Thyroid gland (tissue), 4 donors: ENCODE results near the gene SUPT3H. TPM values are rescaled to one million over a fixed set of nuclear protein-coding genes. Genes with fewer than 3 reads are reported as not detected.
"Not testable (repeated sequence)": the region's sequence is repeated elsewhere in the genome, so short reads cannot be mapped to it uniquely, and the experiment has no call there.

Source experiments
- DNase-seq, 2 donors: peaks; one replicate each; pipeline ENCODE4 v3.0.0-alpha.2; 2019
- H3K27ac ChIP-seq, 3 donors: fragments of 200-600 bp; sonication (generic); 1 replicate in 2 of 3; 2 replicates in 1 of 3; pipeline ENCODE4 v1.5.1; 2016 to 2019; ENCODE audit warnings: mild to moderate bottlenecking in 1 of 3, moderate library complexity in 1 of 3
- H3K27me3 ChIP-seq: fragments of 200-600 bp; sonication (generic); one replicate; pipeline ENCODE4 v1.5.1; 2019
- H3K36me3 ChIP-seq, 2 donors: fragments of 200-600 bp; sonication (generic); one replicate each; pipeline ENCODE4 v1.5.1; 2016 to 2019
- H3K4me1 ChIP-seq, 2 donors: fragments of 200-600 bp; sonication (generic); one replicate each; pipeline ENCODE4 v1.5.1; 2017 to 2019
- H3K4me3 ChIP-seq, 3 donors: fragments of 200-600 bp; sonication (generic); replicated peaks in 1 of 3; 1 replicate in 2 of 3; 2 replicates in 1 of 3; pipeline ENCODE4 v1.5.1; 2016; ENCODE audit warnings: mild to moderate bottlenecking in 1 of 3
- H3K9me3 ChIP-seq: fragments of 200-600 bp; sonication (generic); one replicate; pipeline ENCODE4 v1.5.1; 2017
- POLR2A ChIP-seq, 2 donors: fragments of 450-650 bp; IDR thresholded peaks; one replicate each; pipeline ENCODE4 v1.6.1; 2017; ENCODE audit warnings: antibody characterized with exemption in 2 of 2, mild to moderate bottlenecking in 2 of 2, moderate library complexity in 1 of 2
- WGBS, 2 donors: methylation state at CpG; one replicate each; pipeline ENCODE4 v1.1.5; 2017; 5-methylcytosine and 5-hydroxymethylcytosine counted together
- intact Hi-C: fragments of 100-400 bp; cut with DNase I; formaldehyde crosslinking; loops from one replicate; pipeline ENCODE4 v1.15.1; 2023
- total RNA-seq, 4 donors: library from RNA; depleted of rRNA; stranded (reverse); fragments of >200 nt; gene quantifications; one replicate each; pipeline ENCODE4 v1.2.3, GENCODE V29; 2016
- TF ChIP-seq, protein P1 (sequence below), 6 experiments: fragments of 200-600 bp in 3 of 6; fragments of 450-650 bp in 3 of 6; sonication (generic) in 3 of 6; IDR thresholded peaks; one replicate each; pipeline ENCODE4 v1.5.1; 2016 to 2019; ENCODE audit warnings: antibody characterized with exemption in 6 of 6, mild to moderate bottlenecking in 2 of 6, inconsistent platforms in 1 of 6, moderate library complexity in 1 of 6

Gene SUPT3H
- total RNA-seq, 4 donors from 2014 or later, result 9.8 to 21.6 (median 11.1) TPM

DNA sequence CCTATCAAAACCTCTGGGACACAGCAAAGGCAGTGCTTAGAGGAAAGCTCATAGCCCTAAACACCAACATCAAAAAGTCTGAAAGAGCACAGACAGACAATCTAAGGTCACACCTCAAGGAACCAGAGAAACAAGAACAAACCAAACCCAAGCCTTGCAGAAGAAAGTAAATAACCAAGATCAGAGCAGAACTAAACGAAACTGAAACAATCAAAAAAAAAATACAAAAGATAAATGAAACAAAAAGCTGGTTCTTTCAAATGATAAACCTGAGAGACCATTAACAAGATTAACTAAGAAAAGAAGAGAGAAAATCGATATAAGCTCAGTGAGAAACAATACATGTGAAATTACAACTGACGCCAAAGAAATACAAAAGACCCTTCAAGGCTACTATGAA, 84.4 kb downstream of the SUPT3H start:
- no peaks in the 10 kb centered on the region for H3K36me3 ChIP-seq
- no peak overlapping the region for H3K4me3 ChIP-seq
- no peak overlapping the region for H3K27ac ChIP-seq
- H3K9me3 ChIP-seq, result no peaks in the 10 kb centered on the region
- no peaks in the 10 kb centered on the region for H3K4me1 ChIP-seq
- intact Hi-C loops, result no loop called here
- no peak for TF ChIP-seq POLR2A (IDR thresholded peaks at IDR 0.05)
- TF ChIP-seq, protein P1, sequence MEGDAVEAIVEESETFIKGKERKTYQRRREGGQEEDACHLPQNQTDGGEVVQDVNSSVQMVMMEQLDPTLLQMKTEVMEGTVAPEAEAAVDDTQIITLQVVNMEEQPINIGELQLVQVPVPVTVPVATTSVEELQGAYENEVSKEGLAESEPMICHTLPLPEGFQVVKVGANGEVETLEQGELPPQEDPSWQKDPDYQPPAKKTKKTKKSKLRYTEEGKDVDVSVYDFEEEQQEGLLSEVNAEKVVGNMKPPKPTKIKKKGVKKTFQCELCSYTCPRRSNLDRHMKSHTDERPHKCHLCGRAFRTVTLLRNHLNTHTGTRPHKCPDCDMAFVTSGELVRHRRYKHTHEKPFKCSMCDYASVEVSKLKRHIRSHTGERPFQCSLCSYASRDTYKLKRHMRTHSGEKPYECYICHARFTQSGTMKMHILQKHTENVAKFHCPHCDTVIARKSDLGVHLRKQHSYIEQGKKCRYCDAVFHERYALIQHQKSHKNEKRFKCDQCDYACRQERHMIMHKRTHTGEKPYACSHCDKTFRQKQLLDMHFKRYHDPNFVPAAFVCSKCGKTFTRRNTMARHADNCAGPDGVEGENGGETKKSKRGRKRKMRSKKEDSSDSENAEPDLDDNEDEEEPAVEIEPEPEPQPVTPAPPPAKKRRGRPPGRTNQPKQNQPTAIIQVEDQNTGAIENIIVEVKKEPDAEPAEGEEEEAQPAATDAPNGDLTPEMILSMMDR (IDR thresholded peaks at IDR 0.05), result no peak
- 83 to 91% methylated on average over 3 of the region's 3 CpGs for WGBS, 2 donors
- no peaks in the 10 kb centered on the region for H3K27me3 ChIP-seq
- DNase-seq, result no peak

DNA sequence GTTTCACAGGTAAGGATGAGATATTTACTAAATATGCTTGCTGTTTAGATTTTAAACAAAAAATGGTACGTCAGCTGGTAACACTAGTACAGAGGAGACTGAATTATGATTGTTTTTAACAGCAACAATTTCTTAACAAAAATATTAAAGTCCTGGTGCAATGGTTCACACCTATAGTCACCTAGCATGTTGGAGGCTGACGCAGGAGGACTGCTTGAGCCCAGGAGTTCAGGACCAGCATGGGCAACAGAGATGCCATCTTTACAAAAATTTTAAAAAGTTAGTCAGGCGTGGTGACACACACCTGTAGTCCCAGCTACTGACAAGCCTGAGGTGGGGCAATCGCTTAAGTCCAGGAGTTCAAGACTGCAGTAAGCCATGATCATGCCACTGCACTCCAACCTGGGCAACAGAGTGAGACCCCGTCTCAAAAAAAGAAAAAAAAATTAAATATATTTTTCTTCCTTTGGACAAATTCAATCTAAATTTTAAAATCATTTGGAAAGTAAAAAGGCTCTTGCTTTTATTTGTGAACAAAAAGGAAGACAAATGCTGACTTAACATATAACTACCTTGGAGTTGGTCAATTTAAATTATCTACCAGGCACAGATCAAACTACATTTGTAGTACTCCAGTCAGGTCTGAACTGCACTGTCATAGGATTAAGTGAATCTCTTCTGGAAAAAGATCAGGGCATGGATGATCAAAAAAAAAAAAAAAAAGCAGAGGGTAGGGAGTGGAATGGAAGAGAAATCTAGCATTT, 87.8 kb downstream of the SUPT3H start:
- H3K36me3 ChIP-seq, result no peaks in the 10 kb centered on the region
- intact Hi-C loops, result no loop called here
- H3K9me3 ChIP-seq, result no peaks in the 10 kb centered on the region
- H3K4me1 ChIP-seq, result no peaks in the 10 kb centered on the region
- no peak for DNase-seq
- WGBS, 2 donors, result 95 to 99% methylated on average over 5 of the region's 5 CpGs
- H3K4me3 ChIP-seq, result no peak overlapping the region
- TF ChIP-seq, protein P1 (IDR thresholded peaks at IDR 0.05), result no peak
- TF ChIP-seq POLR2A (IDR thresholded peaks at IDR 0.05), result no peak
- no peak overlapping the region for H3K27ac ChIP-seq
- no peaks in the 10 kb centered on the region for H3K27me3 ChIP-seq

DNA sequence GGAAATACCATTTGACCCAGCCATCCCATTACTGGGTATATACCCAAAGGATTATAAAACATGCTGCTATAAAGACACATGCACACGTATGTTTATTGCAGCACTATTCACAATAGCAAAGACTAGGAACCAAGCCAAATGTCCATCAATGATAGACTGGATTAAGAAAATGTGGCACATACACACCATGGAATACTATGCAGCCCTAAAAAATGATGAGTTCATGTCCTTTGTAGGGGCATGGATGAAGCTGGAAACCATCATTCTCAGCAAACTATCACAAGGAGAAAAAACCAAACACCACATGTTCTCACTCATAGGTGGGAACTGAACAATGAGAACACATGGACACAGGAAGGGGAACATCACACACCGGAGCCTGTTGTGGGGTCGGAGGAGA, 91.0 kb downstream of the SUPT3H start:
- intact Hi-C loops, H3K27me3 ChIP-seq, H3K4me1 ChIP-seq, H3K9me3 ChIP-seq, H3K36me3 ChIP-seq, DNase-seq, H3K4me3 ChIP-seq, H3K27ac ChIP-seq: not testable (repeated sequence)
- 94 to 98% methylated on average over 3 of the region's 3 CpGs for WGBS, 2 donors

DNA sequence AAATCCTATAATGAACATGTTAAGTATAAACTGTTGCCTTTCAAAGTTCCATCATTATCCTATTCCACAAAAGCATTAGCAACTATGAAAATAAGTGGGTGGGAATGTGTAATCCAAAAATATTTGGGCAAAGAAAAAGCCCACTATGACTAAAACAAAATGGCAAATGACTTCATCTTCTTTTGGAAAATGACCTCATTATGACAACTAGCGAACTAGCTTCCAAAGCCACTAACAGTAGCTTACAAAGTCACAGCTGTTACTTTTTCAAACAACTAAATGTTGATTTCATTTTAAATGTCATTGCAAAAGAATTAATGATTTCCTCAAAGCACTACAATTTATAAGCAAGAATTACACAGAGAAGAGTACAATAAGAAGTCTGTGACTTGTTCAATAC, 99.4 kb downstream of the SUPT3H start:
- Histone ChIP-seq H3K4me3 (no peak overlapping the region), H3K27me3 (no peaks in the 10 kb centered on the region), H3K36me3 (no peaks in the 10 kb centered on the region), H3K27ac (no peak overlapping the region), H3K9me3 (no peaks in the 10 kb centered on the region), H3K4me1 (no peaks in the 10 kb centered on the region)
- 91 to 96% methylated on average over 1 of the region's 1 CpG for WGBS, 2 donors
- no peak for DNase-seq
- no peak for TF ChIP-seq POLR2A (IDR thresholded peaks at IDR 0.05)
- TF ChIP-seq, protein P1 (IDR thresholded peaks at IDR 0.05), result no peak
- intact Hi-C loops, result no loop called here

DNA sequence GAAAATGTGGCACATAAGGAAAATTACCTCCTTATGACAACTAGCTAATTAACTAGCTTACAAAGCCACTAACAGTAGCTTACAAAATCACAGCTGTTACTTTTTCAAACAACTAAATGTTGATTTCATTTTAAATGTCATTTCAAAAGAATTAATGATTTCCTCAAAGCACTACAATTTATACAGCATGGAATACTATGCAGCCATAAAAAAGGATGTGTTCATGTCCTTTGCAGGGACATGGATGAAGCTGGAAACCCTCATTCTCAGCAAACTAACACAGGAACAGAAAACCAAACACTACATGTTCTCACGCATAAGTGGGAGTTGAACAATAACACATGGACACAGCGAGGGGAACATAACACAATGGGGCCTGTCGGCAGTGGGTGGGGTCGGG, 100.0 kb downstream of the SUPT3H start:
- H3K27me3 ChIP-seq, DNase-seq, intact Hi-C loops, H3K27ac ChIP-seq, H3K9me3 ChIP-seq, H3K4me3 ChIP-seq, H3K36me3 ChIP-seq, H3K4me1 ChIP-seq: not testable (repeated sequence)
- WGBS, 2 donors, result 93 to 94% methylated on average over 4 of the region's 4 CpGs

DNA sequence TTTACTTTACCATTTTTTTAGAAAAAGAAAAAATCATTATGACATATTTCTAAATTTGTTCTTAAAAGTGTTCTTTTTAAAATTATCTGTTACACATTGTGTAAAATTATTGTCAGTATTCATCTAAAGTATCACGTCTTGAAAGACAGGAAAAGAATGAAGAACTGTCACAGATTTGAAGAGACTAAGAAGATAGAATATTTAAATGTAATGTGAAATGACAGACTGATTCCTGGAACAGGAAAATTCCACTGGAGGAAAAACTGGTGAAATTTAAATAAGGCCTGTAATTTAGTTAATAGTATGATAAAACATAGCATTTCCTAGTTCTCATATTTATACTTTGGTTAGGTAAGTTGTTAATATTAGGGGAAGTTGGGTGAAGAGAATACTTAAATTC, 102.4 kb downstream of the SUPT3H start:
- WGBS, 2 donors, result 94 to 98% methylated on average over 1 of the region's 1 CpG
- intact Hi-C loops, result no loop called here
- no peak for DNase-seq

More for the DNA sequence above, 102.4 kb downstream of the SUPT3H start:
- no peaks in the 10 kb centered on the region for H3K4me1 ChIP-seq
- H3K27ac ChIP-seq, result no peak overlapping the region
- H3K4me3 ChIP-seq, result no peak overlapping the region
- no peaks in the 10 kb centered on the region for H3K9me3 ChIP-seq
- TF ChIP-seq, protein P1 (IDR thresholded peaks at IDR 0.05), result no peak
- no peak for TF ChIP-seq POLR2A (IDR thresholded peaks at IDR 0.05)
- H3K36me3 ChIP-seq, result no peaks in the 10 kb centered on the region
- H3K27me3 ChIP-seq, result no peaks in the 10 kb centered on the region
